M059J (cell line): ENCODE data around the gene ERICH6B. TPM values are rescaled to one million over a fixed set of nuclear protein-coding genes. Genes with fewer than 3 reads are reported as not detected.
A peak's percentile ranks its signal among the peaks of the same experiment; 100 is the strongest.

Source experiments
- DNase-seq: peaks from one replicate; pipeline ENCODE4 v3.0.0-alpha.2; 2012; ENCODE audit warnings: low read depth
- total RNA-seq: library from RNA; depleted of rRNA; stranded (reverse); fragments of >200 nt; shearing (Covaris generic); gene quantifications from 2 replicates; pipeline ENCODE4 v1.2.3, GENCODE V29; 2014

The ERICH6B gene
- total RNA-seq, 1 experiment from 2014 or later: not detected

- DNase-seq: no peak
These were observed 73.1 kb downstream of the ERICH6B start for GRCh38 chr13:45542391-45542790.

DNA sequence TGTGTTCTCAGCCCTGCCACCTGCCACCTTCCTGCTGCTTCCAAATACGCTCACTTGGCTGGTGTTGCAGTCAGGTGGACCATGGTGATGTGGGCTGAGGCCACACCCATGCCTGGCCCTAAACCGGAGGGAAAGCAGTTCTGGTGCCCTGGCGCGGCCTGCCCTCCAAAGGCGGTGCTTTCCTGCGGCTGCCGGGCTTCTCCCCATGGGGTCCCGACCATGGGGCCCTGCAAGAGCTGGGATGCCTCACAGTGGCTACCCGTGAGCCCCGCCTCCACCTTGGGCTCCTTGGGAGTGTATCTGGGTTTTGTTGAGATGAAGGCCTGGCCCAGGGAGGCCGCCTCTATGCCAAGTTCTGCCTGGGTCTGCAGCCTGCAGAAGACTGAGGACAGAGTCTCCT lies 73.7 kb downstream of the ERICH6B start:
- no peak for DNase-seq

- no peak for DNase-seq
These were observed 74.7 kb downstream of the ERICH6B start for GRCh38 chr13:45540864-45541263.

- no peak for DNase-seq
These were observed 75.3 kb downstream of the ERICH6B start for GRCh38 chr13:45540195-45540594.

DNA sequence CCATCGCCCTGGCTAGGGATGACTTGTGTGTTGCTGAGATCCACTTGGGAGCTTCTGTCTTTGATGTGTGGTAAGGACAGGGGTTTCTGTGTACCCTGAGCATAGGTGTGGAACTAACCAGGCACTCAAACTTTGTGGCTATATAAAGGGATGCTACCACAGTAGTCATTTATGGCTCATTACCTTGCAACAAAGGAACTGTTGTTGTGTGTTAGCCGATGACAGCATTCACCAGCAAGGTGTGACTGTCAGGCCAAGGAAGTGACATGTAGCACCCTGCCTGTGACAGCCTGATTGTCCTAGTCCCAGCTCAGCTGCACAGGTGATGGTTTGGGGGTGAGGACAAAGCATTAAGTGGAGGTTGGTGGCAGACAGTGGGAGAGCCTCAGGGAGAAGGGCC lies 77.2 kb downstream of the ERICH6B start:
- DNase-seq: no peak

DNA sequence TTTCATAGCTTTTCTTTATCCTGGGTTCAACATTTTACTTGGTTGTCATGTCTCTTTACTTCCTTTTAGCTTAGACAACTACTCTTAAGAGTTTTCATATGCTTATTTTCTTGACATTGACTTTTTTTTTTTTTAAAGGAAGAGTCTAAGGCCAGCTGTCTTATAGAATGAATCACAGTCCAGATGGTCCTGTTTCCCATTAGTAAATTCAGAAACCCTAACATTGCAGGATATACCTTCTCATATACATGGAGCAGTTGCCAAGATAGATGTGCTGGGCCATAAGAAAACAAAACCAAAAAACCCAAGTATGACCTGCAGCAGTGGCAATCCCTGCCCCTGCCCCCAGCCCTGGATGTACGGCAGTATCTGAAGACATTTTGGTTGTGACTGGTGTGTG lies 78.0 kb downstream of the ERICH6B start:
- DNase-seq: no peak

- no peak for DNase-seq
These were observed 79.3 kb downstream of the ERICH6B start for GRCh38 chr13:45536224-45536623.

- DNase-seq: no peak
These were observed 80.9 kb downstream of the ERICH6B start for GRCh38 chr13:45534604-45535003.

DNA sequence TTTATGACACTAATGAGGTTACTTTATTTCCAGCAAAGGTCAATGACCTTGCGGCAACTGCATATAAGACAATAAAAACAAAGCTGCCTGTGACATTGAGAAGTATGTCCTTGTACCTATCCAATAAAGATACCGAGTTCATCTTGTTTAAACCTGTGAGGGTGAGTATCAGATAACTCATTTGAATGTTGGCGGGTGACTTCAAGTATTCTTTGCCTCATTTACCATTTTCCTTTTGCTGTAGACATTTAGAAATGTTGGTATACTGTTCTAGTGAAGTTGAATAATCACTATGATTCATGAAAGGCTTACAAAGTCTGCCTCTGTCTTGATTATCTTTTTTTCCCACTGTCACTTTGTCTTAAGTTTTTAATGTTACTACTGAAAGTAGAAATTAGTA lies 85.8 kb downstream of the ERICH6B start:
- DNase-seq: no peak

DNA sequence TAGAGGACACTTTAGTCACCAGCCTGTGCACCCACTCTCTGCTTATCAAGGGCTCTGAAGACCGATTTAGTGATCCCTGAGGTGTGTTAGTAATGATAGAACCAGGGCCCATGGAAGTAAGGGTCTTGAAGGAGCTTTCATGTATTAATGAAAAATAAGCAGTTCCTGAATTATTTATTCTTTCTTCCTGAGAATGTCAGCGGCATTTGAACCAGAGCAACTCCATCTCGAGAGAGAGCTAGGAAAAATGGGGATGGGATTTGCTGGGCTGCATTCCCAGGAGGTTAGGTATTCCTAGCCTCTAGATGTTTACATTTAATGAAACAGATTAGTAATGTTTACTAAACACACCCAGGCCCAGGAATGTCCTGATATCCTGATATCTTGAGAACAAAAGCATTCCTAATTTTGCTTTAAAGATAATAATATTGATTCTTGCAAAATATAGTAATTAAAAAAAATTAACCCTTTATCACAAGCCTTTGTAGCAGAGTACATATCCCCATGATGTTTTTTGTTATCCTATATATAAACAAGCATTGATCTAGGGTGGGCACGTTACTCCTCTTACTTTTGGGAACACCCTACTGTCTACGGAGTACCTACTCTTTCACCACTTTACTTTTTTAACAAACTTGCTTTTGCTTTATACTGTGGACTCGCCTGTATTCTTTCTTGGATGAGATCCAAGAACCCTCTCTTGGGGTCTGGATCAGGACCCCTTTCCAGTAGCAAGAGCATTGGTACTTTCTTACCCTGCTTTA lies 87.7 kb downstream of the ERICH6B start:
- DNase-seq: peak; percentile 22

- peak; percentile 23 for DNase-seq
These were observed 93.0 kb downstream of the ERICH6B start for GRCh38 chr13:45522571-45522970.

DNA sequence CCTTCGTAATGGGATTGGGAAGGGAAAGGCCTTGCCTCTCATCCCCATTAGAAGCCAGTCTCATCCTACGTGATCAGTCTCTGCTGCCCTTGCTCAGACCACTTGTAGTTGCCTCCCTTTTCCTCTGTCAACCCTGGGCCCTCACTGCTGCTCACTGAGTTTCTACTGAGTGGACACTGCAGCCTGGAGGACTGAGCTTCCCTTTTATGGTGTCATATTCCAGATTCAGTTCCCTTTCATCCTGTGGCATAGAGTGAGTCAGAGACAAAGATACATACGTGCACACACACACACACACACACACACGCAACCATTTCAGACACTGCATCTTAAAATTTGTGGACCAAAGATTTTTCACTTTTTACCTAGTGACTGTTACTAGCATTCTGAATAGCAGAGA lies 94.2 kb downstream of the ERICH6B start:
- DNase-seq: peak; percentile 58

DNA sequence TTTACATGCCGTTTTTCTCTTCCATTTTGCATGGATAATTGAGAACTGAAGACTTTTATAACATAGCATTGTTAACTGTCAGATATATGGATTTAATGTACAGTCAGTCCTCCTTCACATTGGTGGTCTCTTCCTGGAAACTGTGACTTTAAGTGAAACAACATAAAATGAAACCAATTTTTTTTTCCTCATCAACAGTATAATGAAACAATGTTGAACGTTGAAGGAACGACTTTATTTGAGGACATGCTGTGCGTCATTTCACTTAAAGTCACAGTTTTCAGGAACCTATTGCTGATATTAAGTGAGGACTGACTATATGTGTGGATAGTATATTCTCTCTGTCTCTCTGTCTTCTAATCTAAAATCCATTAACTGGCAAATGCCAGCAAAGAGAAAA lies 96.0 kb downstream of the ERICH6B start:
- DNase-seq: no peak

DNA sequence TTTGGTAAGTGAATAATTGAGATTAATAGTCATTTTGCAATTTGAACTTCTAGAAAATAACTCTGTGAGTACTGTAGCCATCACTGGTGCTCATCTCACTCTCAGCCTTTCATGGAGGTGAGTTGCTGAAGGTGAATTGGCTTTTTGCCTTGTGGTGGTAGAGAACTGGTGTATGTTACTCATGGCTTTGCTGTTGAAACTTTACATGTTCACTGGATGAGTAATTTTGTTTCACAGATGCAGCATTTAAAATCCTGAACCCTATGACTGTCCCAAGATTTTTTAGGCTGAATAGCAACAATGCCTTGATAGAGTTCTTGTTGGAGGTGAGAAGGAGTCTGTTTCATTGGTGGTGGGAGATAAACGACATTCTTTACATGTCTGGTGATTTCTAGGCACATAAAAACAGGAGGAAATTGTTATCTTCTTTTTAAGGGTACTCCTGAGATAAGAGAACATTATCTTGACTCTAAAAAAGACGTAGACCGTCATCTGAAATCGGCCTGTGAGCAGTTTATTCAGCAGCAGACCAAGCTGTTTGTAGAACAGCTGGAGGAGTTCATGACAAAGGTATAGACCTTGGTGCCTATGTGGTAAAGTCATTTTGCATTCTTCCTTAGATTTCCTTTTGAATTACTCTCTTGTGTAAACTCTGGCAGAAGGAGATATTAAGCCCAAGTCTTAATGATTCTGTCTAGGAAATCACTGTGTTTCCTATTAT lies 96.9 kb downstream of the ERICH6B start:
- DNase-seq: peak; percentile 65

DNA sequence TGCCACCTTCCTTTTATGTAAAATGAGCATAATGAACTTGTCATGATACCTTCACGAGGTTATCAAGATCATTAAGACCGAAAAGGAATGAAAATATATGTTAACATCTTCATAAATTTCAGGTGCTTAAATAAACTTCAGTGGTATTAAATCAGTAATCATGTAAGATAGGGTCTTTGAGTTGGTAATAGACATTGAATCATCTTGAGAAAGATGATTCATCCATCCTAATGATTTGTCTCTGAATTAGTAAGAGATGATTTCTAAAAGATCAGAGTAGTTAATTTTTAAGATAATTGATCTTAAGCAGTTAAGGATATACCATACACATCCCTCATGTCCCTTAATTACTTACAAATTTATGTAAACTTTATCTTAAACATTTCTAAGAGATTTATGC lies 98.8 kb downstream of the ERICH6B start:
- DNase-seq: no peak

DNA sequence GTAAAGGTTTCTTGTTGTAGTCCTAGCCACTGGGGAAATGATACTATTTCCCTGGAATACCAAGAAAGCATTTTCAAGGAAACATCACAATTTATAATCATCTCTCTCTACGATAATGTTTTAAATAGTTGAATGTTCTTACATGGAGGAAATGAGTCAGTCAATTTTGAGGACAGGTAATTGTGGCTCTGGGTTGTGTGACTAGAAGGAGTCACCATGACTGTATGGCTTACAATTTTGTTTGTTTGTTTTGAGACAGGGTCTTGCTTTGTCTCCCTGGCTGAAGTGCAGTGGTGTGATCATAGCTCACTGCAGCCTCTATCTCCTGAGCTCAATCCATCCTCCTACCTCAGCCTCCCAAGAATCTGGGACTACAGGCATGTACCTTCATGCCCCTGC lies 103.4 kb downstream of the ERICH6B start:
- peak; percentile 81 for DNase-seq

DNA sequence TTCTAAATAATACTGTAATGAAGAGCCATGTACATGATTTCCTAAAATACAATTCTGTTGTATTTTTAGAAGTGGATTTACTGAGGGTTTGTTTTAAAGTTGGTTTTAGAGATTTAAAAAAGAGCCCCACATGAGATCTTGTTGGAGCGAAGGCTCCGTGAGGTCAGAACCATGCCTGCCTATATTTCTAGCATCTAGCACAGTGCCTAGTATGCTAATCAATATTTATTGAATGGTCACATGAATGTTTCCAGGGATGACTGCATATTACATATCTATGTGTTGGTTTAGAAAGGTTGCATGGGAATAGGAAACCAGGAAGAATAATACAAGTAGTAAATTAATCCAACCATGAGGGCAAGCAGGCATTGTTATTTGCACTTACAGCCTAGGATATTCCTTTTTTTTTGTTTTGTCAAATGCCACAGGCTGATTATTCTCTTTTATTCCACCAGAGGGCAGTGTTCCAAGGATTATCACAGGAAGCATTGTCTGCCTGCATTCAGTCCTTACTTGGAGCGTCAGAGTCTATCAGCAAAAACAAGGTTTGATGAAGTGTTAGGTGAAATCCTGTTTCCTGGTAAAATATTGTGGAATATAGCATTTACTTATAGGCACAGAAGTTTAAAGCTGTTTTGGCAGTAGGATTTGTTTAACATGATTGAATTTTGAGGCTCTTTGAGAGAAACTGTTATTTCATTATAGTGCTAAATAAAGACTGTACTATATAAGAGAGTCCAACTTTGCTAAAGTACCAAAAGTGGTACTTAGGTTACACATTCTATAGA lies 104.0 kb downstream of the ERICH6B start:
- DNase-seq: peak; percentile 75

DNA sequence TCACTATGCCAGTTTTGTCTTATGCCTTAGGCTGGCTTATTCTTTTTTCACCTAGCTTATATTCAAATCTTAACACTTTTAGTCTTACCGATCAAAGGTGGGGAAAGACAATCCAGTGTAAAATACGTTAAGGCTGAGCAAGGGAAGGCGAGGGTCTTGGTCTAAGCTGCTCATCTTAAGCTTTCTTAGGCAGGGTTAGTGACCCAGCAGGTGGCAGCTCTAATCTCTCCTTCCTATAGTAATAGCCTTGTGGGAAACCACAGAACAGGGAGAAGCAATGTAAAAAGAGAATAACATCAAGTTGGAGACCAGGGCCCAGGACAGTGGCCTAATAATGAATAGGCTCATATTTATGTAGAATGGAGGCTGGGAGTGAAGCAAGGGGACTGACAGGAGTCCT lies 104.9 kb downstream of the ERICH6B start:
- no peak for DNase-seq

DNA sequence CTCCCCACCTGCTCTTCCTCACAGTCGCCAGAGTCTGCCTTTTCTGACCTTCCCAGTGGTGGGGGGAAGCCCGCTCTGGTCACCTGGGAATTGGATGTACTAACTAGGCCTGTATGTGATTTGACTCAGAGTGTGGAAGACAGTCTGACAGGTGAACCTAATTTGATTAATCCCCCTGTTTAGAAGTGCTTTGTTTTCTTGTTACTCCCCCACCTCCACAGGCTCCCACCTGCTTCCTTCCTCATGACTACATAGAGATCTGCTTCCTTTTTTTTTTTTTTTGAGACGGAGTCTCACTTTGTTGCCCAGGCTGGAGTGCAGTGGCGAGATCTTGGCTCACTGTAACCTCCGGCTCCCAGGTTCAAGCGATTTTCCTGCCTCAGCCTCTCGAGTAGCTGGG lies 106.8 kb downstream of the ERICH6B start:
- DNase-seq: no peak

DNA sequence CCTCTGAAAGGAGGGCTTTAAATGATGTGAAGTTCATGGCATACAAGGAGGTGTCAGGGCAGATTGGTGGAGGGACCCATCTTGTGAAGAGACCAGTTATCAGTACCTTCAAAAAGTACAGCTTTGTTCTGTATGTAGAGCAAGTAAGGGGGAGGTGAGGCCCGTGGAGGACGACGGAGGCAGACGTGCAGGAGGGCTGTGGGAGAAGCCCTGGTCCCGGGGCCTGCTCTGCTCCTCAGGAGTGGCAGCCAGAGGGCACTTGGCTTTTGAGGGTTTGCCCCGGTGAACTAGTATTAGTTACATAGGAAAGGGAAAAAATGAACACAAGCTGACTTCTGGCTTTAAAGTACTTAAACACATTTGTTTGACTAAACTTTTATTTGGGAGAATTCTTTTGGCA lies 108.7 kb downstream of the ERICH6B start:
- DNase-seq: no peak

DNA sequence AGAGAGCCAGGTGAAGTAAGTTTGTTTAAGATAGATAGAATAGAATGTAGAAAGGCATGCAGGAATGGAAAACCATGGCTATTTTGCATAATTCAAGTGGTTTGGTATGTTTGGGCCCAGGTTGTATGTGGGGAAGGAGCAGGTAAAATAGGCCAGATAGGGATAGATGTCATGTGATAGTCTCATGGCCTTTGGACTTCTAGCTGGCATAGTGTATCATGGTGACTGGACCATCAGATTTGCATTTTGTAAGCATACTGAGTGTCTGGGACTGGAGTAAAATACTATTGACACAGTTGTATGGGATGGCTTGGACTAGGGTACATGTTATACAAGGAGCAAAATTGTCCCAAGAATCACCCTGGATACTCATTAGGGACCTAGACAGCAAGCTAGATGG lies 111.9 kb downstream of the ERICH6B start:
- DNase-seq: no peak

DNA sequence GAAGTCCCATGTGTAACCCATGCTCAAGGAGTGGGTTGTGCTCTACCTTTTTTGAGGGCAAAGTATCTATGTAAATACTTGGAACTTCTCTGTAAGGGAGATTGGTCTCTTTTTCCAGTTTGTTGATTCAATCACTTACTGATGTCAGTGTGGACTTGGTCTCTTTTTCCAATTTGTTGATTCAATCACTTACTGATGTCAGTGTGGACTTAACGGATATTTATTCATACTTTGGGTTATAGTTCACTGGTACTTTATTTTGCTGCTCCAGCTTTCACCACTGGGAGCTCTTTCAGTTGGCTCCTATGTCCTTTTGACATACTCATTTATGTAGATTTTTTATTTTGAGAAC lies 114.4 kb downstream of the ERICH6B start:
- DNase-seq: no peak
